SK-N-SH treated with all-trans-retinoic acid at 6 μM for 48 hours (cell line): Measurements from ENCODE around the gene CACNA2D3.

ENCODE experiments used
- ARNTL ChIP-seq: fragments of 450-650 bp; formaldehyde crosslinking; IDR thresholded peaks from 2 replicates; pipeline ENCODE4 v1.5.0; 2020; ENCODE audit warnings: low read depth, mild to moderate bottlenecking, moderate library complexity, borderline replicate concordance
- TF ChIP-seq, protein P1 (sequence below): fragments of 250-450 bp; sonication (Bioruptor Pico); IDR thresholded peaks from 2 replicates; pipeline ENCODE4 v1.8.0; 2021; ENCODE audit warnings: low read depth, mild to moderate bottlenecking, moderate library complexity, borderline replicate concordance

DNA sequence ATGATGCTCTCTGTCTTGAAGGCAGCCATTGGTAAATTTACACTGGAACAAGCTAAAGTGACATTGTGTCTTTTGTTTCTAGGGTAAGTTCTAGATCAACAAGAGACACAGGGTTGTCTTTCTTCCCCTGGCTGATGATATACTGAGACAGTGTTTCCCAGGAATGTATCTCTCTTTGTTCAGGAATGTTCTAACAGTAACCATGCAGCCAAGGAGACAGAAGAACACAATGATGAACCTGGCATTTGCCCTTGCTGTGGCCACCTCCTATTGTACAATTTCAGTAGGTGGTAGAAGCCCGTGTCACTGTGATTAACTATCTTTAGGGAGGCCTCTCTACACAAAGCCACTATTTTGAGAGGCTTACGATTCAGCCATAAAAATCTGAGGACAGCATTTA lies 674.8 kb downstream of the CACNA2D3 start:
- TF ChIP-seq, protein P1, sequence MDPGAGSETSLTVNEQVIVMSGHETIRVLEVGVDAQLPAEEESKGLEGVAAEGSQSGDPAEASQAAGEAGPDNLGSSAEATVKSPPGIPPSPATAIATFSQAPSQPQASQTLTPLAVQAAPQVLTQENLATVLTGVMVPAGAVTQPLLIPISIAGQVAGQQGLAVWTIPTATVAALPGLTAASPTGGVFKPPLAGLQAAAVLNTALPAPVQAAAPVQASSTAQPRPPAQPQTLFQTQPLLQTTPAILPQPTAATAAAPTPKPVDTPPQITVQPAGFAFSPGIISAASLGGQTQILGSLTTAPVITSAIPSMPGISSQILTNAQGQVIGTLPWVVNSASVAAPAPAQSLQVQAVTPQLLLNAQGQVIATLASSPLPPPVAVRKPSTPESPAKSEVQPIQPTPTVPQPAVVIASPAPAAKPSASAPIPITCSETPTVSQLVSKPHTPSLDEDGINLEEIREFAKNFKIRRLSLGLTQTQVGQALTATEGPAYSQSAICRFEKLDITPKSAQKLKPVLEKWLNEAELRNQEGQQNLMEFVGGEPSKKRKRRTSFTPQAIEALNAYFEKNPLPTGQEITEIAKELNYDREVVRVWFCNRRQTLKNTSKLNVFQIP (CRISPR knock-in tag): no peak
- TF ChIP-seq ARNTL: no peak
